PFSK-1 (cell line): ENCODE results near the gene UGGT2.

Experiments used
- POLR2AphosphoS5 ChIP-seq: IDR thresholded peaks from 2 replicates; pipeline ENCODE4 v1.6.1; 2012; ENCODE audit warnings: low read depth, mild to moderate bottlenecking, control low read depth, low read length, moderate library complexity
- REST ChIP-seq, 2 experiments: IDR thresholded peaks; 2 replicates each; pipeline versions ENCODE4 v1.6.1 to v1.8.0; 2011 to 2012; ENCODE audit warnings: low read depth in 2 of 2, low read length in 2 of 2, control low read depth in 1 of 2, inconsistent platforms in 1 of 2, mild to moderate bottlenecking in 1 of 2, moderate library complexity in 1 of 2; ENCODE audit not compliant: insufficient read depth in 1 of 2
- SIN3A ChIP-seq: IDR thresholded peaks from 2 replicates; pipeline ENCODE4 v1.6.1; 2012; ENCODE audit warnings: mild to moderate bottlenecking, low read length, moderate library complexity, borderline replicate concordance; ENCODE audit not compliant: insufficient read depth

GRCh38 chr13:95948656-95949055 lies 104.5 kb downstream of the UGGT2 start:
- TF ChIP-seq REST (IDR thresholded peaks at IDR 0.05; ENCODE audit: insufficient read depth in 1 of 2, low read depth in 2 of 2, low read length in 2 of 2): no peak
- no peak for TF ChIP-seq SIN3A
- no peak for TF ChIP-seq POLR2AphosphoS5
